Peyer's patch (tissue), 4 donors: ENCODE measurements around the gene NOVA2. TPM values are rescaled to one million over a fixed set of nuclear protein-coding genes. Genes with fewer than 3 reads are reported as not detected.

ENCODE experiments used
- DNase-seq, 3 donors: peaks; one replicate each; pipeline ENCODE4 v3.0.0-alpha.2; 2017 to 2019
- H3K27ac ChIP-seq, 4 donors: fragments of 200-600 bp; sonication (generic); one replicate each; pipeline ENCODE4 v1.5.1; 2016 to 2019
- H3K27me3 ChIP-seq, 2 donors: fragments of 200-600 bp; sonication (generic); one replicate each; pipeline ENCODE4 v1.5.1; 2019
- H3K36me3 ChIP-seq, 3 donors: fragments of 200-600 bp; sonication (generic); one replicate each; pipeline ENCODE4 v1.5.1; 2016 to 2019
- H3K4me1 ChIP-seq, 4 donors: fragments of 200-600 bp; sonication (generic); one replicate each; pipeline ENCODE4 v1.5.1; 2016 to 2019
- H3K4me3 ChIP-seq, 4 donors: fragments of 200-600 bp; sonication (generic); 1 replicate in 3 of 4; 2 replicates in 1 of 4; pipeline ENCODE4 v1.5.1; 2016 to 2019; ENCODE audit warnings: mild to moderate bottlenecking in 1 of 4
- H3K9me3 ChIP-seq, 4 donors: fragments of 200-600 bp; sonication (generic); one replicate each; pipeline ENCODE4 v1.5.1; 2016 to 2019; ENCODE audit warnings: mild to moderate bottlenecking in 1 of 4
- POLR2A ChIP-seq, 2 donors: fragments of 450-650 bp; IDR thresholded peaks; one replicate each; pipeline ENCODE4 v1.5.1; 2017; ENCODE audit warnings: antibody characterized with exemption in 2 of 2, mild to moderate bottlenecking in 2 of 2, moderate library complexity in 2 of 2
- total RNA-seq, 4 donors: library from RNA; depleted of rRNA; stranded (reverse); fragments of >200 nt; gene quantifications; one replicate each; pipeline ENCODE4 v1.1.0, GENCODE V29; 2016
- TF ChIP-seq, protein P1 (sequence below), 6 experiments: fragments of 450-650 bp in 4 of 6; fragments of 200-600 bp in 2 of 6; sonication (generic) in 1 of 6; IDR thresholded peaks; one replicate each; pipeline ENCODE4 v1.5.1; 2017 to 2019; ENCODE audit warnings: antibody characterized with exemption in 6 of 6, mild to moderate bottlenecking in 3 of 6, moderate library complexity in 1 of 6

The NOVA2 gene, protein sequence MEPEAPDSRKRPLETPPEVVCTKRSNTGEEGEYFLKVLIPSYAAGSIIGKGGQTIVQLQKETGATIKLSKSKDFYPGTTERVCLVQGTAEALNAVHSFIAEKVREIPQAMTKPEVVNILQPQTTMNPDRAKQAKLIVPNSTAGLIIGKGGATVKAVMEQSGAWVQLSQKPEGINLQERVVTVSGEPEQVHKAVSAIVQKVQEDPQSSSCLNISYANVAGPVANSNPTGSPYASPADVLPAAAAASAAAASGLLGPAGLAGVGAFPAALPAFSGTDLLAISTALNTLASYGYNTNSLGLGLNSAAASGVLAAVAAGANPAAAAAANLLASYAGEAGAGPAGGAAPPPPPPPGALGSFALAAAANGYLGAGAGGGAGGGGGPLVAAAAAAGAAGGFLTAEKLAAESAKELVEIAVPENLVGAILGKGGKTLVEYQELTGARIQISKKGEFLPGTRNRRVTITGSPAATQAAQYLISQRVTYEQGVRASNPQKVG
- 1 to 10 TPM in 2 of 4 donors, under 1 TPM in 2; 0.53 to 4.1 (median 1.5) TPM for total RNA-seq

DNA sequence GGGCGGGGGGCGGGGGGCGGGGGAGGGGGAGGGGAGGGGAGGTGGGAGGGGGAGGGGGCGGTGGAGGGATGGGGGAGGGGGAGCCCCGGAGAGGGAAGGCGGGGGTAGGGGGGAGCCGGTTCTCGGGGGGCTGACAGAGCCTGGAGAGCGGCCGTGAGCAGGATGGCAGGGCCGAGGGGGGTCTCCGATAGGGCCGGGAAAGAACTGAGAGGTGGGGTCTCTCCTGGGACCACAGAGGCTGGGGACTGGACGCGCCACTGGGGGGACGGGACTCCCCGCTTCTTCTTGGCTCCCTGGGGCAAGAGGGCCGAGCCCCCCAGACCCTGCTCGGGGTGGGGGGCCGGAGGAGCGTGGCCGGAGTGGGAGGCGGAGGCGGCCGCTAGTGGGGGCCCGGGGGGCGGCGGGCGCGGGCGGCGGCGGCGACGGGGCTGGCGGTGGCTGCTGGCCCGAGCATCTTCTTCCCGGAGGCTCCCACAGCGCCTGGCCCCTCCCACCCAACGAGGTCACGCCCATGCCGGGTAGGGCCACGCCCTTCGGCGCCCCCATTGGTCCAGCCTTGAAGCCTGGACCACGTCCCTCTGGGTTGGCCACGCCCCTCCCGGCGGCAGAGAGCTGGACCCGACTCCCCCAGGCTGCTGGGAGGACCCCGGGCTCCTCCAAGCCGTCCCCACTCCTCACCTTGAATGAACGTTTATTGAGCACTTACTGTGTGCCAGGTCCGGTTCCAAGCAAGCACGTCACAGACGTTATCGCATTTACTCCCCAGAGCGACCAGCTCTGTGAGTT, at the start of gene NOVA2:
NOVA2 (minus strand) TSS at position 313 of the 786 bp plus-strand sequence. CDS start 514 bp downstream, outside the sequence.
- TF ChIP-seq, protein P1, sequence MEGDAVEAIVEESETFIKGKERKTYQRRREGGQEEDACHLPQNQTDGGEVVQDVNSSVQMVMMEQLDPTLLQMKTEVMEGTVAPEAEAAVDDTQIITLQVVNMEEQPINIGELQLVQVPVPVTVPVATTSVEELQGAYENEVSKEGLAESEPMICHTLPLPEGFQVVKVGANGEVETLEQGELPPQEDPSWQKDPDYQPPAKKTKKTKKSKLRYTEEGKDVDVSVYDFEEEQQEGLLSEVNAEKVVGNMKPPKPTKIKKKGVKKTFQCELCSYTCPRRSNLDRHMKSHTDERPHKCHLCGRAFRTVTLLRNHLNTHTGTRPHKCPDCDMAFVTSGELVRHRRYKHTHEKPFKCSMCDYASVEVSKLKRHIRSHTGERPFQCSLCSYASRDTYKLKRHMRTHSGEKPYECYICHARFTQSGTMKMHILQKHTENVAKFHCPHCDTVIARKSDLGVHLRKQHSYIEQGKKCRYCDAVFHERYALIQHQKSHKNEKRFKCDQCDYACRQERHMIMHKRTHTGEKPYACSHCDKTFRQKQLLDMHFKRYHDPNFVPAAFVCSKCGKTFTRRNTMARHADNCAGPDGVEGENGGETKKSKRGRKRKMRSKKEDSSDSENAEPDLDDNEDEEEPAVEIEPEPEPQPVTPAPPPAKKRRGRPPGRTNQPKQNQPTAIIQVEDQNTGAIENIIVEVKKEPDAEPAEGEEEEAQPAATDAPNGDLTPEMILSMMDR (IDR thresholded peaks at IDR 0.05), result no peak
- TF ChIP-seq POLR2A (IDR thresholded peaks at IDR 0.05), result no peak
- Histone ChIP-seq H3K4me1 (peaks cover 0 to 6% (median 0%) of the 10 kb centered on the region in 4 donors), H3K27ac (peak within 1 kb of the TSS in 2 of 4 donors; percentile 28 to 30), H3K4me3 (peak within 1 kb of the TSS in 3 of 4 donors; percentile 20 to 43 (median 39)), H3K9me3 (peaks cover 0 to 5% (median 0%) of the 10 kb centered on the region in 4 donors), H3K36me3 (no peaks in the 10 kb centered on the region), H3K27me3 (peaks cover 0 to 31% of the 10 kb centered on the region in 2 donors)
- DNase-seq, result peak in 2 of 3 donors; percentile 62 to 63

DNA sequence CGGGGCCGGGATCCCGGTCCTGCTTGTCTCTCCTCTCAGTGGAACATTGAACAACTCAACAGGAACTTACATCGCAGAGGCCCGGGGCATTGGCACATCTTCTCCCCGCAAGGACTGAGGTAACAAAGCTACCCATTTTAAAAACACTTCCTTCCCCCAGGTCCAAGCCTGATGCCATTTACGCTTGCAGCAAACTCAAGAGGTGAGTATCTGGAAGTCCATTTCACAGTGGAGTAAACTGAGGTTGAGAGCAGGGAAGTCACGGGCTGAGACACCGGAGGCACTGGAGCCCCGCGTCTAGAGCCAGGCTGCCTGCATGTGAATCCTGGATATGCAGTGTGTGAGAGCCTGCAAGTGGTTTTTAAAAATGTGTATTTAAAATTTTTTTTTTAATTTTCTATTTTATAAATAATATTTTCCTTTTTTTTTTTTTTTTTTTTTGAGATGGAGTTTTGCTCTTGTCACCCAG, 49.7 kb upstream of the NOVA2 start:
- Histone ChIP-seq H3K27me3 (peaks cover 0 to 11% of the 10 kb centered on the region in 2 donors), H3K4me1 (no peaks in the 10 kb centered on the region), H3K9me3 (no peaks in the 10 kb centered on the region), H3K27ac (no peak overlapping the region), H3K4me3 (no peak overlapping the region), H3K36me3 (no peaks in the 10 kb centered on the region)
- peak in 1 of 3 donors; percentile 37 for DNase-seq
- TF ChIP-seq, protein P1 (IDR thresholded peaks at IDR 0.05), result no peak
- TF ChIP-seq POLR2A (IDR thresholded peaks at IDR 0.05), result no peak

DNA sequence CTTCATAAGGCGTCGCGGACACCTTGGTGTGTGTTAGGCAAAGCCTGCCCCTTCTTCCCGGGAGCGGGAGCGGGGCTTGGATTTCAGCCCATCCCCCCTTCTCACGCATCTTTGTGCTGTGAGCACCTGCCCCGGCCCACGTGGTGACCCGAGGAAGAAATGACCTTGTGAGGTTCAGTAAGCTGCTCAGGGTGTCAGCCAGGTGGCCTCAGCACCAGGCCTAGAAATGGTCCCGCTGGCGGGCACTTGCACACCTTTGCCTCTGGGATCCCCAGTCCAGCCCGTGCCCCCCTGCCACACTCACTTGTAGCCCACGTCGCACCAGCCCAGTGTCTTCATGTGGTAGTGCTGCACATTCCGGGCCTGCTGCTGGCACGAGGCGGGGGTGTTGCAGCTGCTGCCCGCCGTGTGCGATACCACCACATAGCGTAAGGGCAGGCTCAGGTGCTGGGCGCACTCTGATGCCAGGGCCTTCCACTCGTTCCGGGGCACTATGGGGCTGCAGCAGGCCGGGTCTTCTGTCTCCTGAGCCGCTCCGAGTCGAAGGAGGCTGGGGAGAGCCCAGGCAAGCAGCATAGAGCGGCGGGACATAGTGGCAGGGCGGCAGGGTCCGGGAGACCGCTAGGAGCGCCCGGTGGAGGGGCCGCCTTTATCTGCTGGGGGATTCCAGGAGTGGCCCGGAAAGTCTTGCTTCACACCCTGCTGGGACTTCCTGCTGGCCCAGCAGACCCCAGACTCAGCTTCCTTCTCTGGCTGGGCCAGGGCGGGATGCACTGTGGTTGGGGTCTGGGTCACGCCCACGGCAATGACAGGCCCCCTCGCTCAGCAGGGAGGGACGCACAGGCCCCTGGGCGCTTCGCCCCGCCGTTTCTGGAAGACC, 49.0 kb upstream of the NOVA2 start, which contains the start of gene PGLYRP1:
PGLYRP1 (minus strand) TSS at position 623 of the 880 bp plus-strand sequence; CDS start at position 591, 32 bp downstream.
- H3K36me3 ChIP-seq, result no peaks in the 10 kb centered on the region
- H3K4me1 ChIP-seq, result no peaks in the 10 kb centered on the region
- peaks cover 0 to 11% of the 10 kb centered on the region in 2 donors for H3K27me3 ChIP-seq
- no peak for TF ChIP-seq POLR2A (IDR thresholded peaks at IDR 0.05)
- TF ChIP-seq, protein P1 (IDR thresholded peaks at IDR 0.05), result no peak
- no peak within 1 kb of the TSS for H3K4me3 ChIP-seq
- peak in 1 of 3 donors; percentile 38 for DNase-seq
- H3K9me3 ChIP-seq, result no peaks in the 10 kb centered on the region
- no peak within 1 kb of the TSS for H3K27ac ChIP-seq

DNA sequence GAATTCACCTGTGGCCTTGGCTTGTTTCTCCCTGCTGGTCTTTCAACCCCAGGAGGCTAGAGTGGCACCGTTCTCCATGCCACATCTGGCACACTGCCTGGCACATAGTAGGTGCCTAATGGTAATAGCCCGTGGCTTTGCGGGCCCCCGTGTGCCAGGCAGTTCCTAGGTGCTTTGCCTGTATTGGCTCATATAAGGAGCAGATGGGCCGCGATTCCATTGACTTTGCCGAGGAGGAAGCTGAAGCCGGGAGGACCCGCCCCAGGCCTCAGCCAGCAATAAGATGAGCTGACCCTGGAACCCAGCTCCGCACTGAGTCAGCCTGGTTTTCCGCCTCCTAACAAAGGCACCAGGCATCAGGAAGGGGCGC, 48.4 kb upstream of the NOVA2 start:
- Histone ChIP-seq H3K4me1 (no peaks in the 10 kb centered on the region), H3K4me3 (no peak overlapping the region), H3K9me3 (no peaks in the 10 kb centered on the region), H3K27ac (no peak overlapping the region), H3K36me3 (no peaks in the 10 kb centered on the region), H3K27me3 (peaks cover 0 to 11% of the 10 kb centered on the region in 2 donors)
- TF ChIP-seq, protein P1 (IDR thresholded peaks at IDR 0.05), result no peak
- no peak for TF ChIP-seq POLR2A (IDR thresholded peaks at IDR 0.05)
- peak in 1 of 3 donors; percentile 45 for DNase-seq
